SK-N-SH (cell line): ENCODE data around the gene RALBP1. TPM values are rescaled to one million over a fixed set of nuclear protein-coding genes. Genes with fewer than 3 reads are reported as not detected.

ENCODE experiments used
- CTCF ChIA-PET: fragments of 300-600, 350-600 bp; formaldehyde crosslinking; extraction: SDS; loops from one replicate; lab custom pipeline; 2021; lab: Yijun Ruan, JAX
- POLR2A ChIA-PET: fragments of 350-600 bp; sonication (Branson Sonifier 250); formaldehyde crosslinking; extraction: SDS; loops from one replicate; lab custom pipeline; 2020; ENCODE audit warnings: antibody characterized with exemption, inconsistent platforms; lab: Yijun Ruan, JAX
- DNase-seq: peaks from one replicate; pipeline ENCODE4 v3.0.0; 2012
- H2AFZ ChIP-seq: fragments of 200-600 bp; sonication (generic); 2 replicates; pipeline ENCODE4 v1.8.1; 2016; ENCODE audit warnings: antibody characterized with exemption, mild to moderate bottlenecking, low read depth
- H3F3A ChIP-seq: fragments of 200-600 bp; sonication (generic); replicated peaks from 2 replicates; pipeline ENCODE3; 2016; ENCODE audit warnings: antibody characterized with exemption, mild to moderate bottlenecking; ENCODE audit not compliant: insufficient read depth
- H3K27ac ChIP-seq, 2 experiments: fragments of 200-500 bp in 1 of 2; fragments of 200-600 bp in 1 of 2; sonication (Bioruptor generic) in 1 of 2; sonication (generic), shearing (Covaris generic) in 1 of 2; 2 replicates each; pipeline versions ENCODE4 v1.5.1 to v1.6.1; 2014 to 2016; ENCODE audit warnings: low read depth in 2 of 2, inconsistent platforms in 1 of 2, low read length in 1 of 2, mild to moderate bottlenecking in 1 of 2, mixed read lengths in 1 of 2
- H3K27me3 ChIP-seq: fragments of 200-600 bp; sonication (generic), shearing (Covaris generic); 2 replicates; pipeline ENCODE4 v1.6.1; 2016; ENCODE audit warnings: mixed run types; ENCODE audit not compliant: insufficient read depth
- H3K36me3 ChIP-seq, 2 experiments: fragments of 200-500 bp in 1 of 2; fragments of 200-600 bp in 1 of 2; sonication (Bioruptor generic) in 1 of 2; sonication (generic) in 1 of 2; replicated peaks in 1 of 2; 2 replicates each; pipeline versions ENCODE3 to v1.5.1; 2014 to 2016; ENCODE audit warnings: low read length in 1 of 2, mild to moderate bottlenecking in 1 of 2; ENCODE audit not compliant: insufficient read depth in 2 of 2, control insufficient read depth in 1 of 2
- H3K4me1 ChIP-seq, 2 experiments: fragments of 200-500 bp in 1 of 2; fragments of 200-600 bp in 1 of 2; sonication (Bioruptor generic) in 1 of 2; sonication (generic), shearing (Covaris generic) in 1 of 2; 2 replicates each; pipeline versions ENCODE4 v1.5.1 to v1.6.1; 2014 to 2016; ENCODE audit warnings: low read depth in 1 of 2, low read length in 1 of 2, mixed run types in 1 of 2; ENCODE audit not compliant: insufficient read depth in 2 of 2, control insufficient read depth in 1 of 2
- H3K4me2 ChIP-seq: fragments of 200-600 bp; sonication (generic), shearing (Covaris generic); 2 replicates; pipeline ENCODE4 v1.6.1; 2017; ENCODE audit warnings: mixed run types
- H3K4me3 ChIP-seq, 2 experiments: fragments of 200-500 bp in 1 of 2; fragments of 200-600 bp in 1 of 2; sonication (Bioruptor generic) in 1 of 2; sonication (generic), shearing (Covaris generic) in 1 of 2; 2 replicates each; pipeline versions ENCODE4 v1.5.1 to v1.8.1; 2014 to 2016; ENCODE audit warnings: low read depth in 2 of 2, inconsistent platforms in 1 of 2, low read length in 1 of 2, mild to moderate bottlenecking in 1 of 2, mixed read lengths in 1 of 2, moderate library complexity in 1 of 2
- H3K79me2 ChIP-seq: fragments of 200-600 bp; sonication (generic); 2 replicates; pipeline ENCODE4 v1.8.1; 2017; ENCODE audit warnings: mild to moderate bottlenecking; ENCODE audit not compliant: insufficient read depth
- H3K9ac ChIP-seq: fragments of 200-600 bp; sonication (generic); 2 replicates; pipeline ENCODE4 v1.6.1; 2017; ENCODE audit warnings: mixed run types
- H3K9me2 ChIP-seq: fragments of 200-600 bp; sonication (generic); 2 replicates; pipeline ENCODE4 v1.6.1; 2017; ENCODE audit warnings: mixed run types
- H3K9me3 ChIP-seq: fragments of 200-600 bp; sonication (generic); 2 replicates; pipeline ENCODE4 v1.6.1; 2017; ENCODE audit warnings: mixed run types, mild to moderate bottlenecking, moderate library complexity
- H4K20me1 ChIP-seq: fragments of 200-600 bp; sonication (generic); 2 replicates; pipeline ENCODE4 v1.6.1; 2017; ENCODE audit warnings: mild to moderate bottlenecking, mixed run types; ENCODE audit not compliant: insufficient read depth
- FOXJ3 ChIP-seq: sonication (generic); formaldehyde crosslinking; IDR thresholded peaks from 2 replicates; pipeline ENCODE4 v1.5.1; 2020; ENCODE audit warnings: mild to moderate bottlenecking, missing genetic modification reagents
- PBX3 ChIP-seq: IDR thresholded peaks from 2 replicates; pipeline ENCODE4; 2012
- REST ChIP-seq: IDR thresholded peaks from 2 replicates; pipeline ENCODE4 v1.6.1; 2012; ENCODE audit warnings: mild to moderate bottlenecking, low read depth, low read length, moderate library complexity
- RXRA ChIP-seq: IDR thresholded peaks from 2 replicates; pipeline ENCODE4 v1.4.0; 2012; ENCODE audit warnings: low read depth, mild to moderate bottlenecking, borderline replicate concordance
- USF2 ChIP-seq: fragments of 150-350 bp; IDR thresholded peaks from 2 replicates; pipeline ENCODE4 v1.6.1; 2017; ENCODE audit warnings: antibody characterized with exemption, low read length, low read depth, borderline replicate concordance
- ZBTB33 ChIP-seq: IDR thresholded peaks from 2 replicates; pipeline ENCODE4 v1.4.0; 2012; ENCODE audit warnings: low read depth, borderline replicate concordance
- WGBS: methylation state at CpG from one replicate; pipeline ENCODE4 v1.1.6; 2017; ENCODE audit warnings: low lambda C conversion rate; 5-methylcytosine and 5-hydroxymethylcytosine counted together
- polyA plus RNA-seq, 3 experiments: library from polyadenylated mRNA; depleted of rRNA; stranded (reverse); fragments of >200 nt; gene quantifications; 2 replicates each; pipeline ENCODE4 v1.2.3, GENCODE V29; 2012

The RALBP1 gene
- polyA plus RNA-seq, 1 of the 3 experiments (the other 2 are of a cell fraction), result 43.8 TPM

- TF ChIP-seq ZBTB33, result no peak
- no peak for TF ChIP-seq REST
- TF ChIP-seq, all 33 proteins: peak for 0
Observed at GRCh38 chr18:9521770-9522169, 46.5 kb downstream of the RALBP1 start (continued).

- TF ChIP-seq USF2, result no peak
- no peak for TF ChIP-seq RXRA
- no peak for TF ChIP-seq PBX3
- TF ChIP-seq FOXJ3, result no peak
- TF ChIP-seq, all 33 proteins: peak for 0
- POLR2A ChIA-PET, result no interaction called here
- CTCF ChIA-PET, result interaction anchor here (1.1 to 1.6 kb wide), 2 partner anchors 9 to 449 kb away, joined by 3 to 4 read pairs; no protein-coding TSS in a partner anchor
Observed at GRCh38 chr18:9522952-9523351, 47.6 kb downstream of the RALBP1 start.

More at GRCh38 chr18:9522952-9523351, 47.6 kb downstream of the RALBP1 start:
- H3F3A ChIP-seq, result no peaks in the 10 kb centered on the region
- H3K36me3 ChIP-seq, result peaks cover 17 to 49% of the 10 kb centered on the region in 2 experiments
- H3K9me3 ChIP-seq, result no peaks in the 10 kb centered on the region
- H3K27ac ChIP-seq, result no peak overlapping the region
- WGBS, result 96% methylated on average over 6 of the region's 6 CpGs
- H2AFZ ChIP-seq, result no peak overlapping the region
- no peaks in the 10 kb centered on the region for H3K4me1 ChIP-seq
- H3K4me2 ChIP-seq, result no peak overlapping the region
- H3K4me3 ChIP-seq, result no peak overlapping the region
- H4K20me1 ChIP-seq, result no peaks in the 10 kb centered on the region
- H3K9me2 ChIP-seq, result no peaks in the 10 kb centered on the region
- no peak for DNase-seq
- H3K79me2 ChIP-seq, result peaks cover 16% of the 10 kb centered on the region
- H3K9ac ChIP-seq, result no peak overlapping the region
- H3K27me3 ChIP-seq, result no peaks in the 10 kb centered on the region
